GM23338 (cell line): ENCODE measurements around the gene SPATA1. TPM values are rescaled to one million over a fixed set of nuclear protein-coding genes. Genes with fewer than 3 reads are reported as not detected.

Source experiments
- ATAC-seq: fragments of 200-7000 bp; cut with Tn5 transposase; 3 replicates; pipeline ENCODE4 v1.9.1; 2020
- DNase-seq: peaks from one replicate; pipeline ENCODE4 v3.0.0-alpha.2; 2015; ENCODE audit warnings: low spot score
- H2AFZ ChIP-seq: fragments of 200-600 bp; sonication (generic); 2 replicates; pipeline ENCODE4 v1.8.0; 2016; ENCODE audit warnings: antibody characterized with exemption, mild to moderate bottlenecking, moderate library complexity
- H3F3A ChIP-seq: fragments of 200-600 bp; sonication (generic); replicated peaks from 2 replicates; pipeline ENCODE4 v1.8.0; 2017; ENCODE audit warnings: antibody characterized with exemption, mixed run types, low read depth
- H3K27ac ChIP-seq: fragments of 200-600 bp; sonication (generic); 2 replicates; pipeline ENCODE4 v1.6.1; 2016; ENCODE audit warnings: low read depth
- H3K27me3 ChIP-seq: fragments of 200-600 bp; sonication (generic); 2 replicates; pipeline ENCODE4 v1.8.0; 2016; ENCODE audit warnings: mild to moderate bottlenecking, mixed run types, moderate library complexity; ENCODE audit not compliant: insufficient read depth
- H3K36me3 ChIP-seq: fragments of 200-600 bp; sonication (generic); 2 replicates; pipeline ENCODE4 v1.8.0; 2016; ENCODE audit warnings: mild to moderate bottlenecking; ENCODE audit not compliant: insufficient read depth
- H3K4me1 ChIP-seq: fragments of 200-600 bp; sonication (generic); 2 replicates; pipeline ENCODE4 v1.8.0; 2016; ENCODE audit warnings: mild to moderate bottlenecking, moderate library complexity; ENCODE audit not compliant: insufficient read depth
- H3K4me2 ChIP-seq: fragments of 200-600 bp; sonication (generic); 2 replicates; pipeline ENCODE4 v1.7.1; 2017; ENCODE audit warnings: mixed run types
- H3K4me3 ChIP-seq: fragments of 200-600 bp; sonication (generic); 2 replicates; pipeline ENCODE4 v1.6.1; 2016; ENCODE audit warnings: mixed run types
- H3K79me2 ChIP-seq: fragments of 200-600 bp; sonication (generic); replicated peaks from 2 replicates; pipeline ENCODE4 v1.8.0; 2017; ENCODE audit warnings: mild to moderate bottlenecking; ENCODE audit not compliant: insufficient read depth
- H3K9me2 ChIP-seq: fragments of 200-600 bp; sonication (generic); 2 replicates; pipeline ENCODE4 v1.8.0; 2017; ENCODE audit not compliant: insufficient read depth
- H4K20me1 ChIP-seq: fragments of 200-600 bp; sonication (generic); replicated peaks from 2 replicates; pipeline ENCODE4 v1.8.0; 2017; ENCODE audit warnings: mild to moderate bottlenecking; ENCODE audit not compliant: insufficient read depth
- H3K27ac Mint-ChIP-seq: 2 replicates; pipeline ENCODE4 v1.8.0; 2020; ENCODE audit warnings: inconsistent platforms, mild to moderate bottlenecking, moderate library complexity, mixed read lengths
- H3K27me3 Mint-ChIP-seq: 3 replicates; pipeline ENCODE4 v1.8.0; 2022; ENCODE audit warnings: low read depth, mild to moderate bottlenecking, moderate library complexity, mixed read lengths, inconsistent platforms; ENCODE audit not compliant: insufficient read depth, poor library complexity
- H3K36me3 Mint-ChIP-seq: 3 replicates; pipeline ENCODE4 v1.8.0; 2021; ENCODE audit warnings: low read depth, mild to moderate bottlenecking, inconsistent platforms, moderate library complexity, mixed read lengths
- H3K4me1 Mint-ChIP-seq: 3 replicates; pipeline ENCODE4 v1.8.0; 2020; ENCODE audit warnings: mild to moderate bottlenecking, inconsistent platforms, mixed read lengths
- H3K4me3 Mint-ChIP-seq: 3 replicates; pipeline ENCODE4 v1.8.0; 2021; ENCODE audit warnings: moderate library complexity, mild to moderate bottlenecking, inconsistent platforms, mixed read lengths
- H3K9me3 Mint-ChIP-seq: 3 replicates; pipeline ENCODE4 v1.8.0; 2020; ENCODE audit warnings: moderate library complexity, mild to moderate bottlenecking, inconsistent platforms, mixed read lengths
- CREB1 ChIP-seq: fragments of 250-450 bp; sonication (Bioruptor Pico); IDR thresholded peaks from 2 replicates; pipeline ENCODE4 v1.5.0; 2020; ENCODE audit warnings: low read depth, mild to moderate bottlenecking, moderate library complexity
- ETS1 ChIP-seq: IDR thresholded peaks from 2 replicates; pipeline ENCODE4 v1.6.1; 2016; ENCODE audit warnings: antibody characterized with exemption
- EZH2 ChIP-seq: fragments of 200-600 bp; sonication (generic); IDR thresholded peaks from one replicate; pipeline ENCODE4 v1.8.0; 2017; ENCODE audit warnings: antibody characterized with exemption, mild to moderate bottlenecking, low read depth; ENCODE audit not compliant: unreplicated experiment
- EZH2phosphoT487 ChIP-seq: fragments of 200-600 bp; sonication (generic); IDR thresholded peaks from one replicate; pipeline ENCODE4 v1.8.1; 2018; ENCODE audit warnings: antibody characterized with exemption; ENCODE audit not compliant: unreplicated experiment
- JUNB ChIP-seq: IDR thresholded peaks from one replicate; pipeline ENCODE4 v1.6.1; 2016; ENCODE audit warnings: antibody characterized with exemption; ENCODE audit not compliant: unreplicated experiment
- NANOG ChIP-seq: IDR thresholded peaks from 2 replicates; pipeline ENCODE4 v1.6.1; 2016; ENCODE audit warnings: antibody characterized with exemption, borderline replicate concordance
- POLR2AphosphoS5 ChIP-seq: IDR thresholded peaks from 2 replicates; pipeline ENCODE4 v1.6.1; 2016; ENCODE audit warnings: antibody characterized with exemption, low read depth
- REST ChIP-seq: IDR thresholded peaks from one replicate; pipeline ENCODE4 v1.6.1; 2018; ENCODE audit warnings: antibody characterized with exemption; ENCODE audit not compliant: unreplicated experiment
- STAT1 ChIP-seq: IDR thresholded peaks from one replicate; pipeline ENCODE4 v1.6.1; 2016; ENCODE audit warnings: antibody characterized with exemption; ENCODE audit not compliant: unreplicated experiment
- ZNF114 ChIP-seq: fragments of 250-450 bp; sonication (Bioruptor Pico); IDR thresholded peaks from 2 replicates; pipeline ENCODE4 v1.5.0; 2020; ENCODE audit warnings: mild to moderate bottlenecking, moderate library complexity
- ZNF331 ChIP-seq: fragments of 250-450 bp; sonication (Bioruptor Pico); IDR thresholded peaks from 2 replicates; pipeline ENCODE4 v1.5.0; 2020; ENCODE audit warnings: low read depth, mild to moderate bottlenecking, moderate library complexity
- ZNF462 ChIP-seq: fragments of 250-450 bp; sonication (Bioruptor Pico); IDR thresholded peaks from 2 replicates; pipeline ENCODE4 v1.5.0; 2020; ENCODE audit warnings: mild to moderate bottlenecking, moderate library complexity
- polyA plus RNA-seq: library from polyadenylated mRNA; unstranded; fragments of >200 nt; fragmentation: Nextera tagmentation; extraction: Ambion mirVana; gene quantifications from 2 replicates; pipeline ENCODE4 v1.2.1, GENCODE V29; 2016
- total RNA-seq: library from RNA; depleted of rRNA; stranded (reverse); fragments of >200 nt; shearing (Covaris generic); gene quantifications from 2 replicates; pipeline ENCODE4 v1.2.3, GENCODE V29; 2014
- TF ChIP-seq, protein P1 (sequence below), 2 experiments: fragments of 200-600 bp in 1 of 2; sonication (generic) in 1 of 2; conservative IDR thresholded peaks; 2 replicates each; pipeline versions ENCODE4 v1.5.1 to v1.6.1; 2016 to 2017; ENCODE audit warnings: antibody characterized with exemption in 2 of 2, low read depth in 2 of 2, mild to moderate bottlenecking in 2 of 2, moderate library complexity in 1 of 2

SPATA1 gene
- total and polyA plus RNA-seq, 2 experiments from 2014 or later: 3.3 TPM; not detected in 1

DNA sequence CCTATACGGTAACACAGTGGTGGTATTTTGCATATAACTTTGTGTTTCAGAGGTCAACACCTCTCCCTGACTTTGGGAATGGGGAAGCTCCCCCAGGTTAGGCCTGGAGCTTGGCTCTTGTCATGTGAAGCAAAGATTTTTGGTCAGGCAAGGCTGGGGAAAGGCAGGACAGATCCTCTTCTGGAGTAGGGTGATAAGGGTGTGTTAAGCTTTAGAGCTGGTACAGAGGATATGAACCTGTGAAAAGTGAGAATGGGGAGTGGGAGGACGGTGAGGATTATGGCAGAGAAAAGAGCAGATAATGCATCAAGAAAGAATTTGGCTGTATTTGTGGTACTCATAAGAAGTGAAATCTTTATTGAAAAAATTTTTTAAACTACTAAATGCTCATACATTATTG is 24.9 kb upstream of the SPATA1 start:
- Histone ChIP-seq H3K4me1 (peaks cover 9% of the 10 kb centered on the region), H3K27me3 (peaks cover 24% of the 10 kb centered on the region), H3K9me2 (peaks cover 13% of the 10 kb centered on the region), H4K20me1 (peaks cover 6% of the 10 kb centered on the region; the same call in 1 of the 2 replicates), H3K4me3 (no peak overlapping the region), H3K4me2 (no peak overlapping the region), H2AFZ (no peak overlapping the region), H3K79me2 (peaks cover 57% of the 10 kb centered on the region), H3F3A (no peaks in the 10 kb centered on the region), H3K27ac (no peak overlapping the region), H3K36me3 (peaks cover 14% of the 10 kb centered on the region; the same call in 1 of the 2 replicates)
- Mint-ChIP-seq H3K4me3 (no peak overlapping the region), H3K9me3 (peaks cover 19% of the 10 kb centered on the region), H3K4me1 (peaks cover 6% of the 10 kb centered on the region), H3K36me3 (peaks cover 48% of the 10 kb centered on the region), H3K27me3 (peaks cover 22% of the 10 kb centered on the region), H3K27ac (no peak overlapping the region)
- ATAC-seq (no peak), DNase-seq (no peak)
- TF ChIP-seq STAT1 (no peak), ZNF462 (CRISPR knock-in tag) (no peak), ETS1 (no peak), EZH2 (no peak), ZNF114 (CRISPR knock-in tag) (no peak), POLR2AphosphoS5 (no peak), JUNB (no peak), ZNF331 (no peak), NANOG (no peak), REST (no peak), CREB1 (CRISPR knock-in tag) (no peak), EZH2phosphoT487 (no peak)
- TF ChIP-seq, protein P1, sequence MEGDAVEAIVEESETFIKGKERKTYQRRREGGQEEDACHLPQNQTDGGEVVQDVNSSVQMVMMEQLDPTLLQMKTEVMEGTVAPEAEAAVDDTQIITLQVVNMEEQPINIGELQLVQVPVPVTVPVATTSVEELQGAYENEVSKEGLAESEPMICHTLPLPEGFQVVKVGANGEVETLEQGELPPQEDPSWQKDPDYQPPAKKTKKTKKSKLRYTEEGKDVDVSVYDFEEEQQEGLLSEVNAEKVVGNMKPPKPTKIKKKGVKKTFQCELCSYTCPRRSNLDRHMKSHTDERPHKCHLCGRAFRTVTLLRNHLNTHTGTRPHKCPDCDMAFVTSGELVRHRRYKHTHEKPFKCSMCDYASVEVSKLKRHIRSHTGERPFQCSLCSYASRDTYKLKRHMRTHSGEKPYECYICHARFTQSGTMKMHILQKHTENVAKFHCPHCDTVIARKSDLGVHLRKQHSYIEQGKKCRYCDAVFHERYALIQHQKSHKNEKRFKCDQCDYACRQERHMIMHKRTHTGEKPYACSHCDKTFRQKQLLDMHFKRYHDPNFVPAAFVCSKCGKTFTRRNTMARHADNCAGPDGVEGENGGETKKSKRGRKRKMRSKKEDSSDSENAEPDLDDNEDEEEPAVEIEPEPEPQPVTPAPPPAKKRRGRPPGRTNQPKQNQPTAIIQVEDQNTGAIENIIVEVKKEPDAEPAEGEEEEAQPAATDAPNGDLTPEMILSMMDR (conservative IDR thresholded peaks at IDR 0.05; ENCODE audit: low read depth in 2 of 2): no peak
